Measurements from ENCODE around the gene MYL3.

- TF ChIP-seq EZH2 (IDR thresholded peaks at IDR 0.05; ENCODE audit: insufficient read depth, poor library complexity, severe bottlenecking) (no peak), EZH2phosphoT487 (IDR thresholded peaks at IDR 0.05; ENCODE audit: insufficient read depth, low read depth) (no peak)
Observed at GRCh38 chr3:46850468-46850779, 12.8 kb downstream of the MYL3 start.

Measured in GM23248 (cell line).